SK-N-SH (cell line): ENCODE measurements around the gene DLD. TPM values are rescaled to one million over a fixed set of nuclear protein-coding genes. Genes with fewer than 3 reads are reported as not detected.
A peak's percentile ranks its signal among the peaks of the same experiment; 100 is the strongest.
"Not testable (repeated sequence)": the region's sequence is repeated elsewhere in the genome, so short reads cannot be mapped to it uniquely, and the experiment has no call there.

ENCODE experiments used
- CTCF ChIA-PET: fragments of 300-600, 350-600 bp; formaldehyde crosslinking; extraction: SDS; loops from one replicate; lab custom pipeline; 2021; lab: Yijun Ruan, JAX
- POLR2A ChIA-PET: fragments of 350-600 bp; sonication (Branson Sonifier 250); formaldehyde crosslinking; extraction: SDS; loops from one replicate; lab custom pipeline; 2020; ENCODE audit warnings: antibody characterized with exemption, inconsistent platforms; lab: Yijun Ruan, JAX
- DNase-seq: peaks from one replicate; pipeline ENCODE4 v3.0.0; 2012
- H2AFZ ChIP-seq: fragments of 200-600 bp; sonication (generic); 2 replicates; pipeline ENCODE4 v1.8.1; 2016; ENCODE audit warnings: antibody characterized with exemption, mild to moderate bottlenecking, low read depth
- H3F3A ChIP-seq: fragments of 200-600 bp; sonication (generic); replicated peaks from 2 replicates; pipeline ENCODE3; 2016; ENCODE audit warnings: antibody characterized with exemption, mild to moderate bottlenecking; ENCODE audit not compliant: insufficient read depth
- H3K27ac ChIP-seq, 2 experiments: fragments of 200-500 bp in 1 of 2; fragments of 200-600 bp in 1 of 2; sonication (Bioruptor generic) in 1 of 2; sonication (generic), shearing (Covaris generic) in 1 of 2; 2 replicates each; pipeline versions ENCODE4 v1.5.1 to v1.6.1; 2014 to 2016; ENCODE audit warnings: low read depth in 2 of 2, inconsistent platforms in 1 of 2, low read length in 1 of 2, mild to moderate bottlenecking in 1 of 2, mixed read lengths in 1 of 2
- H3K27me3 ChIP-seq: fragments of 200-600 bp; sonication (generic), shearing (Covaris generic); 2 replicates; pipeline ENCODE4 v1.6.1; 2016; ENCODE audit warnings: mixed run types; ENCODE audit not compliant: insufficient read depth
- H3K36me3 ChIP-seq, 2 experiments: fragments of 200-500 bp in 1 of 2; fragments of 200-600 bp in 1 of 2; sonication (Bioruptor generic) in 1 of 2; sonication (generic) in 1 of 2; replicated peaks in 1 of 2; 2 replicates each; pipeline versions ENCODE3 to v1.5.1; 2014 to 2016; ENCODE audit warnings: low read length in 1 of 2, mild to moderate bottlenecking in 1 of 2; ENCODE audit not compliant: insufficient read depth in 2 of 2, control insufficient read depth in 1 of 2
- H3K4me1 ChIP-seq, 2 experiments: fragments of 200-500 bp in 1 of 2; fragments of 200-600 bp in 1 of 2; sonication (Bioruptor generic) in 1 of 2; sonication (generic), shearing (Covaris generic) in 1 of 2; 2 replicates each; pipeline versions ENCODE4 v1.5.1 to v1.6.1; 2014 to 2016; ENCODE audit warnings: low read depth in 1 of 2, low read length in 1 of 2, mixed run types in 1 of 2; ENCODE audit not compliant: insufficient read depth in 2 of 2, control insufficient read depth in 1 of 2
- H3K4me2 ChIP-seq: fragments of 200-600 bp; sonication (generic), shearing (Covaris generic); 2 replicates; pipeline ENCODE4 v1.6.1; 2017; ENCODE audit warnings: mixed run types
- H3K4me3 ChIP-seq, 2 experiments: fragments of 200-500 bp in 1 of 2; fragments of 200-600 bp in 1 of 2; sonication (Bioruptor generic) in 1 of 2; sonication (generic), shearing (Covaris generic) in 1 of 2; 2 replicates each; pipeline versions ENCODE4 v1.5.1 to v1.8.1; 2014 to 2016; ENCODE audit warnings: low read depth in 2 of 2, inconsistent platforms in 1 of 2, low read length in 1 of 2, mild to moderate bottlenecking in 1 of 2, mixed read lengths in 1 of 2, moderate library complexity in 1 of 2
- H3K79me2 ChIP-seq: fragments of 200-600 bp; sonication (generic); 2 replicates; pipeline ENCODE4 v1.8.1; 2017; ENCODE audit warnings: mild to moderate bottlenecking; ENCODE audit not compliant: insufficient read depth
- H3K9ac ChIP-seq: fragments of 200-600 bp; sonication (generic); 2 replicates; pipeline ENCODE4 v1.6.1; 2017; ENCODE audit warnings: mixed run types
- H3K9me2 ChIP-seq: fragments of 200-600 bp; sonication (generic); 2 replicates; pipeline ENCODE4 v1.6.1; 2017; ENCODE audit warnings: mixed run types
- H3K9me3 ChIP-seq: fragments of 200-600 bp; sonication (generic); 2 replicates; pipeline ENCODE4 v1.6.1; 2017; ENCODE audit warnings: mixed run types, mild to moderate bottlenecking, moderate library complexity
- H4K20me1 ChIP-seq: fragments of 200-600 bp; sonication (generic); 2 replicates; pipeline ENCODE4 v1.6.1; 2017; ENCODE audit warnings: mild to moderate bottlenecking, mixed run types; ENCODE audit not compliant: insufficient read depth
- CHD2 ChIP-seq: fragments of 150-350 bp; IDR thresholded peaks from 2 replicates; pipeline ENCODE4 v1.6.1; 2018; ENCODE audit warnings: low read length; ENCODE audit not compliant: partially characterized antibody
- EP300 ChIP-seq, 2 experiments: IDR thresholded peaks; 2 replicates each; pipeline versions ENCODE4 v1.4.0 to v1.6.1; 2012; ENCODE audit warnings: borderline replicate concordance in 1 of 2, low read depth in 1 of 2, low read length in 1 of 2
- FOSL2 ChIP-seq: IDR thresholded peaks from 2 replicates; pipeline ENCODE4 v1.4.0; 2012; ENCODE audit warnings: low read depth, mild to moderate bottlenecking, moderate library complexity, borderline replicate concordance
- GATA2 ChIP-seq: sonication (generic); formaldehyde crosslinking; IDR thresholded peaks from 2 replicates; pipeline ENCODE4 v1.5.0; 2020; ENCODE audit warnings: mild to moderate bottlenecking, missing genetic modification reagents
- MXI1 ChIP-seq: IDR thresholded peaks from 2 replicates; pipeline ENCODE4 v1.6.1; 2012; ENCODE audit warnings: mild to moderate bottlenecking, low read depth, low read length, improper control_type of control experiment
- NFIC ChIP-seq: IDR thresholded peaks from 2 replicates; pipeline ENCODE4 v1.4.0; 2012; ENCODE audit warnings: borderline replicate concordance
- NRF1 ChIP-seq: IDR thresholded peaks from 2 replicates; pipeline ENCODE4 v1.6.1; 2012; ENCODE audit warnings: low read depth, mild to moderate bottlenecking, low read length
- POLR2AphosphoS5 ChIP-seq: IDR thresholded peaks from 2 replicates; pipeline ENCODE4 v1.6.1; 2012; ENCODE audit warnings: low read depth, low read length
- RAD21 ChIP-seq: IDR thresholded peaks from 2 replicates; pipeline ENCODE4 v1.6.1; 2012; ENCODE audit warnings: mild to moderate bottlenecking, low read length
- RFX5 ChIP-seq: IDR thresholded peaks from 2 replicates; pipeline ENCODE4 v1.6.1; 2012; ENCODE audit warnings: mild to moderate bottlenecking, improper control_type of control experiment, low read length
- SMC3 ChIP-seq: IDR thresholded peaks from 2 replicates; pipeline ENCODE4 v1.6.1; 2012; ENCODE audit warnings: low read depth, low read length, improper control_type of control experiment
- TCF12 ChIP-seq: IDR thresholded peaks from 2 replicates; pipeline ENCODE4 v1.4.0; 2012
- TEAD4 ChIP-seq: IDR thresholded peaks from 2 replicates; pipeline ENCODE4 v1.4.0; 2012; ENCODE audit warnings: mild to moderate bottlenecking, borderline replicate concordance; ENCODE audit not compliant: insufficient read depth
- YY1 ChIP-seq: IDR thresholded peaks from 2 replicates; pipeline ENCODE4 v1.4.0; 2012; ENCODE audit warnings: low read depth, mild to moderate bottlenecking
- WGBS: methylation state at CpG from one replicate; pipeline ENCODE4 v1.1.6; 2017; ENCODE audit warnings: low lambda C conversion rate; 5-methylcytosine and 5-hydroxymethylcytosine counted together
- polyA plus RNA-seq, 3 experiments: library from polyadenylated mRNA; depleted of rRNA; stranded (reverse); fragments of >200 nt; gene quantifications; 2 replicates each; pipeline ENCODE4 v1.2.3, GENCODE V29; 2012
- TF ChIP-seq, protein P1 (sequence below): fragments of 150-350 bp; IDR thresholded peaks from 2 replicates; pipeline ENCODE4 v1.6.1; 2017; ENCODE audit warnings: antibody characterized with exemption, low read length, low read depth, borderline replicate concordance
- TF ChIP-seq, protein P2 (sequence below): IDR thresholded peaks from 2 replicates; pipeline ENCODE4 v1.4.0; 2012; ENCODE audit warnings: low read depth, borderline replicate concordance
- TF ChIP-seq, protein P3 (sequence below): IDR thresholded peaks from 2 replicates; pipeline ENCODE4 v1.4.0; 2012; ENCODE audit warnings: low read depth, borderline replicate concordance

The DLD gene
- polyA plus RNA-seq, 1 of the 3 experiments (the other 2 are of a cell fraction): 140 TPM

GRCh38 chr7:107884066-107884818 lies 6.7 kb upstream of the DLD start:
- Histone ChIP-seq H3K79me2 (no peaks in the 10 kb centered on the region), H2AFZ (no peak overlapping the region), H3K9me3 (no peaks in the 10 kb centered on the region), H3K4me2 (no peak overlapping the region), H3K27ac (no peak overlapping the region), H3K9ac (no peak overlapping the region), H3K4me3 (no peak overlapping the region), H3K9me2 (no peaks in the 10 kb centered on the region), H3K36me3 (no peaks in the 10 kb centered on the region), H3K27me3 (peaks cover 9% of the 10 kb centered on the region; the same call in 1 of the 2 replicates), H4K20me1 (no peaks in the 10 kb centered on the region), H3K4me1 (no peaks in the 10 kb centered on the region), H3F3A (peaks cover 3% of the 10 kb centered on the region)
- no peak for TF ChIP-seq RAD21
- POLR2A ChIA-PET: no interaction called here
- CTCF ChIA-PET: interaction anchor here (0.8 to 2.3 kb wide), 3 partner anchors 9 to 197 kb away, joined by 3 to 14 read pairs (median 3); no protein-coding TSS in a partner anchor
- no peak for DNase-seq
- WGBS: 78% methylated on average over 6 of the region's 6 CpGs

- H3K27ac ChIP-seq, POLR2A ChIA-PET, H3K36me3 ChIP-seq, H2AFZ ChIP-seq, H3K9ac ChIP-seq, H3K9me3 ChIP-seq, H3K4me2 ChIP-seq, H4K20me1 ChIP-seq, H3K27me3 ChIP-seq, H3K9me2 ChIP-seq, H3F3A ChIP-seq, DNase-seq, H3K4me3 ChIP-seq: not testable (repeated sequence)
- peaks cover 7 to 18% of the 10 kb centered on the region in 2 experiments; a peak in 3 of 4 replicates for H3K4me1 ChIP-seq
- CTCF ChIA-PET: interaction anchor here (1.4 to 5.0 kb wide), 3 partner anchors 8 to 258 kb away, joined by 3 to 59 read pairs (median 37); no protein-coding TSS in a partner anchor
- peaks cover 17% of the 10 kb centered on the region for H3K79me2 ChIP-seq
- WGBS: 82% methylated on average over 16 of the region's 22 CpGs
Measured at GRCh38 chr7:107887827-107888226, 3.2 kb upstream of the DLD start.

GRCh38 chr7:107889992-107890391 lies 991 bp upstream of the DLD start:
- Histone ChIP-seq H3K4me3 (no peak overlapping the region), H3K9me2 (no peaks in the 10 kb centered on the region), H3K36me3 (peaks cover 22 to 23% of the 10 kb centered on the region in 2 experiments), H3K27ac (peak overlapping the region in 1 of 2 experiments; percentile 95; a peak in 2 of 4 replicates), H3K79me2 (peaks cover 39% of the 10 kb centered on the region), H3K4me1 (peaks cover 10 to 31% of the 10 kb centered on the region in 2 experiments; a peak in 3 of 4 replicates), H3K27me3 (peaks cover 9% of the 10 kb centered on the region; the same call in 1 of the 2 replicates), H4K20me1 (peaks cover 13% of the 10 kb centered on the region), H3K4me2 (0 out of 2 replicates have a peak overlapping the region, but pooled peaks have one; percentile 91), H2AFZ (peak overlapping the region; percentile 96), H3K9me3 (no peaks in the 10 kb centered on the region), H3K9ac (no peak overlapping the region), H3F3A (peaks cover 4% of the 10 kb centered on the region)
- CTCF ChIA-PET: interaction anchor here (1.0 to 5.0 kb wide), 5 partner anchors 10 to 256 kb away, joined by 3 to 59 read pairs (median 23); partner anchors contain the start of gene CBLL1
- WGBS: 38% methylated on average over 3 of the region's 3 CpGs
- POLR2A ChIA-PET: interaction anchor here (0.6 to 1.4 kb wide), 3 partner anchors 11 to 112 kb away, joined by 3 to 8 read pairs (median 4); partner anchors contain the start of gene LAMB1
- peak; percentile 72 for DNase-seq
- TF ChIP-seq MXI1: 0 out of 2 replicates have a peak, but pooled peaks have one; percentile 22
- no peak for TF ChIP-seq TCF12
- TF ChIP-seq EP300 (IDR thresholded peaks at IDR 0.05; ENCODE audit: borderline replicate concordance in 1 of 2, low read depth in 1 of 2, low read length in 1 of 2): no peak
- no peak for TF ChIP-seq FOSL2
- no peak for TF ChIP-seq NRF1
- TF ChIP-seq, protein P1, sequence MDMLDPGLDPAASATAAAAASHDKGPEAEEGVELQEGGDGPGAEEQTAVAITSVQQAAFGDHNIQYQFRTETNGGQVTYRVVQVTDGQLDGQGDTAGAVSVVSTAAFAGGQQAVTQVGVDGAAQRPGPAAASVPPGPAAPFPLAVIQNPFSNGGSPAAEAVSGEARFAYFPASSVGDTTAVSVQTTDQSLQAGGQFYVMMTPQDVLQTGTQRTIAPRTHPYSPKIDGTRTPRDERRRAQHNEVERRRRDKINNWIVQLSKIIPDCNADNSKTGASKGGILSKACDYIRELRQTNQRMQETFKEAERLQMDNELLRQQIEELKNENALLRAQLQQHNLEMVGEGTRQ: no peak
- 0 out of 2 replicates have a peak, but pooled peaks have one; percentile 2 for TF ChIP-seq GATA2 (CRISPR knock-in tag)
- TF ChIP-seq, protein P2, sequence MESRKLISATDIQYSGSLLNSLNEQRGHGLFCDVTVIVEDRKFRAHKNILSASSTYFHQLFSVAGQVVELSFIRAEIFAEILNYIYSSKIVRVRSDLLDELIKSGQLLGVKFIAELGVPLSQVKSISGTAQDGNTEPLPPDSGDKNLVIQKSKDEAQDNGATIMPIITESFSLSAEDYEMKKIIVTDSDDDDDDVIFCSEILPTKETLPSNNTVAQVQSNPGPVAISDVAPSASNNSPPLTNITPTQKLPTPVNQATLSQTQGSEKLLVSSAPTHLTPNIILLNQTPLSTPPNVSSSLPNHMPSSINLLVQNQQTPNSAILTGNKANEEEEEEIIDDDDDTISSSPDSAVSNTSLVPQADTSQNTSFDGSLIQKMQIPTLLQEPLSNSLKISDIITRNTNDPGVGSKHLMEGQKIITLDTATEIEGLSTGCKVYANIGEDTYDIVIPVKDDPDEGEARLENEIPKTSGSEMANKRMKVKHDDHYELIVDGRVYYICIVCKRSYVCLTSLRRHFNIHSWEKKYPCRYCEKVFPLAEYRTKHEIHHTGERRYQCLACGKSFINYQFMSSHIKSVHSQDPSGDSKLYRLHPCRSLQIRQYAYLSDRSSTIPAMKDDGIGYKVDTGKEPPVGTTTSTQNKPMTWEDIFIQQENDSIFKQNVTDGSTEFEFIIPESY: no peak
- TF ChIP-seq NFIC: no peak
- TF ChIP-seq, protein P3, sequence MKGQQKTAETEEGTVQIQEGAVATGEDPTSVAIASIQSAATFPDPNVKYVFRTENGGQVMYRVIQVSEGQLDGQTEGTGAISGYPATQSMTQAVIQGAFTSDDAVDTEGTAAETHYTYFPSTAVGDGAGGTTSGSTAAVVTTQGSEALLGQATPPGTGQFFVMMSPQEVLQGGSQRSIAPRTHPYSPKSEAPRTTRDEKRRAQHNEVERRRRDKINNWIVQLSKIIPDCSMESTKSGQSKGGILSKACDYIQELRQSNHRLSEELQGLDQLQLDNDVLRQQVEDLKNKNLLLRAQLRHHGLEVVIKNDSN: no peak
- no peak for TF ChIP-seq POLR2AphosphoS5
- no peak for TF ChIP-seq SMC3
- TF ChIP-seq YY1: 0 out of 2 replicates have a peak, but pooled peaks have one; percentile 40
- TF ChIP-seq RFX5: no peak
- no peak for TF ChIP-seq TEAD4
- TF ChIP-seq CHD2: no peak
